ENCODE measurements around the gene ABHD11. TPM values are rescaled to one million over a fixed set of nuclear protein-coding genes. Genes with fewer than 3 reads are reported as not detected.
"Not testable (repeated sequence)": the region's sequence is repeated elsewhere in the genome, so short reads cannot be mapped to it uniquely, and the experiment has no call there.

ABHD11 gene
- total and polyA plus RNA-seq, 10 donors: 11.4 to 26.0 (median 17.8) TPM

GRCh38 chr7:73716318-73716890 is 22.2 kb downstream of the ABHD11 start:
- peaks cover 0 to 7% (median 0%) of the 10 kb centered on the region in 6 donors for H3K36me3 ChIP-seq
- intact Hi-C loops (cut with DNase I; ENCODE audit: low total_unique reads): no loop called here
- no peaks in the 10 kb centered on the region for H3K9me3 ChIP-seq
- TF ChIP-seq POLR2A (IDR thresholded peaks at IDR 0.05) (no peak), POLR2AphosphoS5 (IDR thresholded peaks at IDR 0.05) (no peak), CTCF (IDR thresholded peaks at IDR 0.05 in 8 of 11, conservative IDR thresholded peaks at IDR 0.05 in 3 of 11) (no peak)
- 57 to 76% (median 68%) methylated on average over 1 to 4 of the region's 4 CpGs for WGBS, 5 donors
- H3K27ac ChIP-seq: no peak overlapping the region
- H3K27me3 ChIP-seq (replicated peaks in 1 of 7): peaks cover 0 to 69% (median 8%) of the 10 kb centered on the region in 7 donors
- DNase-seq: no peak
- peaks cover 12 to 48% (median 27%) of the 10 kb centered on the region in 6 donors for H3K4me1 ChIP-seq
- H3K4me3 ChIP-seq: no peak overlapping the region

GRCh38 chr7:73715648-73716317 is 22.8 kb downstream of the ABHD11 start:
- H3K27me3 ChIP-seq (replicated peaks in 1 of 7): peaks cover 0 to 66% (median 8%) of the 10 kb centered on the region in 7 donors
- WGBS, 5 donors: 48 to 68% (median 57%) methylated on average over 15 to 16 of the region's 16 CpGs
- no peak overlapping the region for H3K4me3 ChIP-seq
- intact Hi-C loops (cut with DNase I; ENCODE audit: low total_unique reads): no loop called here
- no peak for TF ChIP-seq POLR2A (IDR thresholded peaks at IDR 0.05)
- TF ChIP-seq CTCF (IDR thresholded peaks at IDR 0.05 in 8 of 11, conservative IDR thresholded peaks at IDR 0.05 in 3 of 11): no peak
- TF ChIP-seq POLR2AphosphoS5 (IDR thresholded peaks at IDR 0.05): no peak
- peaks cover 0 to 7% (median 0%) of the 10 kb centered on the region in 6 donors for H3K36me3 ChIP-seq
- no peak for DNase-seq
- peaks cover 12 to 48% (median 27%) of the 10 kb centered on the region in 6 donors for H3K4me1 ChIP-seq
- no peak overlapping the region for H3K27ac ChIP-seq
- no peaks in the 10 kb centered on the region for H3K9me3 ChIP-seq

GRCh38 chr7:73713319-73713718 is 25.3 kb downstream of the ABHD11 start:
- H3K27ac ChIP-seq; H3K36me3 ChIP-seq; H3K9me3 ChIP-seq; H3K4me3 ChIP-seq; DNase-seq; intact Hi-C loops (cut with DNase I; ENCODE audit: low total_unique reads): not testable (repeated sequence)
- Histone ChIP-seq H3K27me3 (replicated peaks in 1 of 7) (peaks cover 0 to 46% (median 1%) of the 10 kb centered on the region in 7 donors), H3K4me1 (peaks cover 5 to 31% (median 15%) of the 10 kb centered on the region in 6 donors)
- 84 to 94% (median 91%) methylated on average over 6 of the region's 6 CpGs for whole genome bisulfite sequencing, 5 donors

- WGBS, 5 donors: 48 to 66% (median 64%) methylated on average over 1 of the region's 1 CpG
These were observed 25.8 kb downstream of the ABHD11 start for GRCh38 chr7:73712773-73713172.

More at GRCh38 chr7:73712773-73713172, 25.8 kb downstream of the ABHD11 start:
- DNase-seq: no peak
- Histone ChIP-seq H3K4me3 (no peak overlapping the region), H3K36me3 (peaks cover 0 to 7% (median 0%) of the 10 kb centered on the region in 6 donors), H3K27me3 (replicated peaks in 1 of 7) (peaks cover 0 to 40% (median 0%) of the 10 kb centered on the region in 7 donors), H3K4me1 (peaks cover 0 to 26% (median 10%) of the 10 kb centered on the region in 6 donors), H3K27ac (no peak overlapping the region), H3K9me3 (no peaks in the 10 kb centered on the region)
- intact Hi-C loops (cut with DNase I; ENCODE audit: low total_unique reads): no loop called here
- TF ChIP-seq CTCF (IDR thresholded peaks at IDR 0.05 in 8 of 11, conservative IDR thresholded peaks at IDR 0.05 in 3 of 11) (no peak), POLR2AphosphoS5 (IDR thresholded peaks at IDR 0.05) (no peak), POLR2A (IDR thresholded peaks at IDR 0.05) (no peak)
